Stimulated activated CD4-positive, alpha-beta T cell treated with anti-CD3 and anti-CD28 coated beads, Interleukin-4, amount 100 ng/mL, for 24 hours (primary cell): ENCODE measurements around the gene NTN1.

Source experiments
- DNase-seq: peaks from one replicate; pipeline ENCODE4 v3.0.0-alpha.2; 2020

The NTN1 gene

DNA sequence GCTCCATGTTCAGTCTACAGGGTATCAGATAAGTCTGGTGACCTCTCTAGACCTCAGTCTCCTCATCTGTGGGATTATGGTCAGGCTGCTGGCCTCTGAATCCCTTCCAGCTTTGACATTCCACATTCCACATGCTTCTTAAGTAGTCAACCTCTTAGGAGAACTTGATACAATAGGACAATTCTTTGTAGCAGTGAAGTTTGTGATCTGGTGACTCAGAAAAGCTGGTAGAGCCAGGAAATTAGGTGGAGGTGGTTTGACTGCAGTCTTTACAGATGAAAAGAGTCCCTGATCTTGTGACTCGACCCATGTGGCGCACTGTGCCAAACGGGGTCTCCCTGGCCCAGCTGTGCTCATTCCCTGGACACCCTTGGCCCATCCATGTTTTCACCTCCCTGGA lies 147.8 kb downstream of the NTN1 start:
- DNase-seq = no peak

DNA sequence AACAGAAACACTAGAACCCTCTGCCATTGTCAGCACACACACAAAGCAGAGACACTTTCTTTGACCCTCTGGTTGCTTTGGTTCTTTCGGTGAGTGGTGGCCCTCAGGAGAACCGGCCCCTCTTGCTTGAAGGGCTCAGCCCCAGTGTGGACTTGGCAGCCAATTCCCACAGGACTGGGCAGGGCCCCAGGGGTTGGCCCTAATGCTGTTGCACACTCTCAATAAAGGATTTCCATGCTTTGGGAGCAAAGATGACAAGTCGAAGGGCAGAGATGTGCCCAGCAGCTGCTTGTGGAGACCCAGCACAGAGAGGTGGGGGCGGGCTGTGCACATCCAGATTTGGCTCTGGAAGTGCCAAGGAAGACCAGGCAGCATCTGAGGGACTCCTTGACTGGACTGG lies 149.0 kb downstream of the NTN1 start:
- DNase-seq = no peak

DNA sequence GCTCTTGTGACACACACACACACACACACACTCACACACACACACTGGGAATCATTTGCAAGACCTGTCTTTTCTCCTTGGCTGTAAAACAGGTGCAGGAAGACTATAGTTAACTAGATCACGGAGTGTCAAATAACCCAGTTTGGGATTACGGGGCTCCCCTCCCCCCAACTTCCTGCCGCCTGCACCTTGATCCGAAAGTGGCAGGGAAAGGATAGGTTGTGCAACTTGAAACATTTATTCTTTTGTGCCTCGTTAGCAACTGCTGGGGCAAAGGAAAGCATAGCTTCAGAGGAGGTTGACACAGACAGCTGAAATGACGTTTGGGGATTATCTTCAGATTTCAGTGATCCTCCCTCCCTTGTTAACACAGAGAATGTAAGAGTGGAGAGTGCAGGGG lies 149.5 kb downstream of the NTN1 start:
- DNase-seq = no peak

DNA sequence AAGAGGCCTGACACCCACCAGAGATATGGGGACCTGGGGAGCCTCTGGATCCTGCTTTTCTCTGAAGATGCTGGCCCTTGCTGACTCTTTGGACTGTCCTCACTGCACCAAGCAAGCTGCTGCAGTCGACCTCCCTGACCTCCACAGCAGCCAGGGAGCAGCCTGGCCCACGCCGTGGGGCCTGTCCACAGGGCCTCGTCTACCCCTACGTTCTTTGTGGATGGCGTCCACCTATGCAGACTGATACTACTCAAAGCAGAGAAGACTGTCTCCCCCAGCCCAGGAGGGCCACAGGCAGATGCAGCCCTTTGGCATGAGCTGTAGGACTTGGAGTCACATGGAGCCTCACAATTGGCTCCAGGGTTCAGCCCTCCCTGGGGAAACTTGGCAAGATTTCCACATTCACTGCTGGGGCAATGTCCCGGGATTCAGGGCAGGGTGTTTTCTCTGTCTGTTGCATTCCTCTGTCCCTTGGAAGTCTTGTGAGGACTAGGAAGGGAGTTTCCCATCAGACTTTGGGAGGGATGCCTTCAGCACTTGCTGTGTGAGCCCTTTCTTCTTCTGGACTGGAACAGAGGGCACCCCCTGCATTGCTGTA lies 152.2 kb downstream of the NTN1 start:
- DNase-seq = no peak

DNA sequence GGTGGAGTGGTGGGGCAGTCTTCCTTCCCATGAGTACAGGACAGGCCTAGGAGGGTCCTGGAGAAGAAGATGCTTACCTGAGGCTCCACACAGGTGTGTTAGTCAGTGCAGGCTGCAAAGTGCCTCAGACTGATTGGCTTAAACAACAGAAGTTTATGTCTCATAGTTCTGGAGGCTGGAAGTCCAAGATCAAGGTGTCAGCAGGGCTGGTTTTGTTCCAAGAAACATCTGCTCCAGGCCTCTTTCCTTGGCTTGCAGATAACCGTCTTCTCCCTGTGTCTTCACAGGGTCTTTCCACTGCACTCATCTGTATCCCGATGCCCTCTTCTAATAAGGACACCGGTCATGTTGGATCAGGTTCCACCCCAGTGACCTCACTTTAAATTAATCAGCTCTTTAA lies 153.0 kb downstream of the NTN1 start:
- no peak for DNase-seq

DNA sequence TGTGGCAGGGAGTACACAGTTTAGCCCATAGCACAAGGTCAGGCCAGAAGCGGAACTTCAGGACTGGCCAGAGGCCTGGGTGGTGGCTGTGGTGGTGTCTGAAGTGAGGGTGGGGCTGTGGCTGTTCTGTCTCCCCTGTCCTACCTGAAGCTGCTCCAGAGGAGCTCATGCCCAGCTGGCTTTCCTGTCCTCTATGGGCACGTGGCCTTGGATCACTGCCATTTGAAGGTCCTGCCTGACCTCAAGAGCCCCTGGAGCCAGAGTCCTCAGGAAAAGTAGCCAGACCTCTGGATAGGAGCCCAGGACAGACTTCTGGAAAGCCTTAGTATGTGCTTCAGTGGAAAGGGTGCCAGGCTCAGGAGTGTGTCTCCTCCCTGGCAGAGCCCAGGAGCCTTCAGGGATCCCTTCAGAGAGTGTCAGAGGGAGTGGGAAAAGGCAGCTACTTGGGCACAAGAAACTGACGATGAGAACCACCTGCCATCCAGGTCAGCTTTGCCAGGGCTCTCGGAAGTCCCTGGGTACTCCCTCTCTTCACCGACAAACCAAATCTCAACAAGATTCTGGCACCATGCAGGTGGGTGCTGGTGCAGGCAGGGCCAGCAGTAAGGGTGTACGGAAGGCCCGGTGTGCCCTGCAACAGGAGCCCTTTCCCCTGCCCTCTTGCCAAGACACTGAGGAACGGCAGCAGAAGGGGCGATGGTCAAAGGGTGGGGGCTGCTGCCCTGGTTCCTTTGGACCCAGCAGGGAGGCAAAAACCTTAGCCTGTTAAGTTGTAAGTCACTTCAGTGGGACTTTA lies 153.7 kb downstream of the NTN1 start:
- no peak for DNase-seq

DNA sequence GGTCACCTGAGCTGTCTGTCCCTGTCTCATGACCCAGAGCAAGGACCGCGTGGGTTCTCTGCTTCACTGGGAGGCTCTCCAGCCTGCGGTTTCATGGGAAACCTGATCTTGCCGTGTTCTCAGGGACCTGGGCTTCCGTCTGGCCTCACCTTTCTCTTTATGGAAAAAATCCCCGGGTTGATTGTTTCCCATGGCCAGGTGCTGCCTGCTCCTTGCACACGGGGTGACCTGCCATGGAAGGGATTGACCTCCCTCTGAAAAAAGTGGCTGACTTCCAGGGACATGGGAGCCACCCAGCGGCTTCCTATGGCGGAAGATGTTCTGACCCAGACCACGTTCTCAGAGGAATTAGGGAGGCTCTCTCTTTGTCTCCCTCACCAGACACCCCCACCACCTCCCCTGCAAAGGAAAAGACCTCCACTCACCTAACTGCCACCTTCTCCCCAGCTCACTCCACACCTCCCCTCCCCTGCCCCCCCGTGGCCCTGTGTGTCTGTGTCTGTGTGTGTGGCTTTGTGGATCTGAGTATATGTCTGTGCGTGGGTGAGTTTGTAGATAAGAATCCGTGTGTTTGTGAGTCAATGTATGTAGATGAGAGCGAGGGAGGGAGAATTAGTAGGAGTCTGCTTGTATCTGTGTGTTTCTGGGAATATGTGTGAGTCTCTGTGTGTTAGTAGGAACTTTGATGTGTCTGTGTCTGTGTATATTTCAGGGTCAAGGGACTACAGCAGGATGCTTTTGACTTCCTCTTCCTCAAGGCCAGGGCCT lies 154.6 kb downstream of the NTN1 start:
- DNase-seq = no peak

DNA sequence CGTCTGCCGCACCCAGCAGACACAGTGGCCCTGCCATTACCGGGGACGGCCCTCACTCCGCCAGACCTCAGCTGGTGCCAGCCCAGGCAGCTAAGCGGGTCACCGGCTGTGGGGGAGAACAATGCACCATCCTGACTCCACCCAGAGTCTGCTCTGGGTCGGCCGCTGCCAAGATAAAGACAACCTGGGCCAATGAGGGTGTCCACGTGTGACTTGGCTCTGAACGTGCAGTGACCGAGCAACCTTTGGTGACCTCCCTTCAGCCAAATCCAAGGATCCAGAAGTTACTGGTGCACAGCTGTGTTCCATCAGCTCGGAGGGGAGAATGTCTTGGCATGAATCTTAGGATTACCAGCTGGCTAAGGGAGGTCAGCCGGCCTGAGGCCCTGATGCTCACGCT lies 155.9 kb downstream of the NTN1 start:
- DNase-seq = no peak

DNA sequence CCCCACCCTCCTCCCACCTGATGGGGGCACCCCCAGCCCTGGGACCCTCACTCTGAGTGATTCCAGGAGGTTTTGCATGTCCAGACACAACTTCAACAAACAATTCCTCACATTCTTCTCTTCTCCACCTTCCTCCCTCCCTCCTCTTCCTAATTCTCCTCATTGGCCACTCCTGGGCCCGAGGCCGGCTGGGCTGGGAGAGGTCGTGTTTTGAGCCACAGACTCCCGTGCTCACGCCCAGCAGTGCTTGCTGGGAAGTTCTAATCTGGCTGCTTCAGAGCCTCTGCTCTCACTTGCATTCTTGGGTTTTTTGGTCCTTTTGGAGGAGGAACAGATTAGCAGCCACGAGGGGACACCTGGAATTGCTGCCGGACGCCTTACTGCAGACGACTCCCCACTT lies 157.0 kb downstream of the NTN1 start:
- no peak for DNase-seq

DNA sequence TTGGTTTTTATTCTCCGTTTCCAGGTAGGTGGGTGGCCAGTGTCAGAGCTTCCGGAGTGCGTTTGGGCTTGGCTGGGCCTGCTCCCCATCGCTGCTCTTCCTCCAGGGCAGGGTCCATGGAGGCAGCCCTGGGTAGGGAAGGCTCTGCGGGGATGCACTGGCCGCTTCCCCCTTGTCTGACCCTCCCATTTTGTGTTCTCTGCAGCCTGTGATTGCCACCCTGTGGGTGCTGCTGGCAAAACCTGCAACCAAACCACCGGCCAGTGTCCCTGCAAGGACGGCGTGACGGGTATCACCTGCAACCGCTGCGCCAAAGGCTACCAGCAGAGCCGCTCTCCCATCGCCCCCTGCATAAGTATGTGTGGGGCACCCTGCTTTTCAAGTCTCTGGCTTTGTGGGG lies 158.3 kb downstream of the NTN1 start:
- no peak for DNase-seq

DNA sequence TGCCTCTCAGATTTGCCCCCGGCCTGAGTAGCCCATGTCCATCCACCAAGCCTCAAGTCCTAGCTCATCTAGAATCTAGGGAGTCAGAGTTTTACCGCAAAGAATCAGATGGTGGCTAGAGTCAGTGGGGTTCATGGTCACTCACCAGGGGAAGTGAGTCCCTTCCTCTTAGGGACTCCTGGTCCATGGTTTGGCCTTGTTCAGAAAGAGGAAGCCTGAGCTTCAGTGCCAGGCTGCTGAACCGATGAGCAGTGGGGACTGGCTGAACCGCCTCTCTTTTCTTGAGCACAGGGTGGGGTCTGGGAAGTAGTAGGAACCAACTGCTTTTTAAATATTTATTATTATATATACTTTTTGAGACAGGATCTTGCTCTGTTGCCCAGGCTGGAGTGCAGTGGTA lies 160.3 kb downstream of the NTN1 start:
- DNase-seq = no peak

DNA sequence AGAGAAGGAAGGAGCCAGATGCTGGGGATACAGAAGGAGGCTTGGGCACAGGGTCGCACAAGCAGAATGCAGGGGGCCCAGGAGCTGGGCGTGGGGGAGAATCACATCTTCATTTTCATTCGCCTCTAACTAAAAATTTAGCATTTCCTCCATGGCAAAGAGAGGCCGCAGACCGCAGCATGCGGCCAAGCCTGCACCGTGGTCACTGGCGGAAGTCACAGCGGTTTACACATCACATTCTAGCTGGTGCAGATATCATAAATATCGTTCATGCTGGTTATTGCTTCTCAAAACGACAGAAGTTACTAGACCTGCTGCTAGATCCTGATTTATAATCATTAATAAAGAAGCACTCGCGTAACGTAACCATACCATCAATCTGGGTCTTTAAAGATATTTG lies 162.0 kb downstream of the NTN1 start:
- DNase-seq = no peak

DNA sequence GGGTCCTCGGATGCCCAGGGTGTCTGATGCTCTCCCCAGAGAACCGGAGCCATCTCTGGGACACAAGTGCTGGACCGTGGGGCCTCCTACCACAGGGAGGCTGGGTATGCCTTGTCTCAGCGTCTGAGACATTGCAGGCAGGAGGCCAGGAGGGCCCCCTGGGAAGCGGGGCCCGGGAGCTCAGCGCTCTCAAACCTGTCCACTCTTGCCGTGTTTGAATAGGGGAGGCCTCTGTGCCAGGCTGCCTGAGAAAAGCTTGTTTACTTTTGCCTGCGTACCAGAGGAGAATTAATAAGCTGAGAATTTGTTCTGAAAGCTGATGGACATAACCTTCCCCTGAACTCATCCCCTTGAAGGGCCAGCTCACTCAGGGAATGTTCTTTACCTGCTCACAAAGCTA lies 163.8 kb downstream of the NTN1 start:
- no peak for DNase-seq

DNA sequence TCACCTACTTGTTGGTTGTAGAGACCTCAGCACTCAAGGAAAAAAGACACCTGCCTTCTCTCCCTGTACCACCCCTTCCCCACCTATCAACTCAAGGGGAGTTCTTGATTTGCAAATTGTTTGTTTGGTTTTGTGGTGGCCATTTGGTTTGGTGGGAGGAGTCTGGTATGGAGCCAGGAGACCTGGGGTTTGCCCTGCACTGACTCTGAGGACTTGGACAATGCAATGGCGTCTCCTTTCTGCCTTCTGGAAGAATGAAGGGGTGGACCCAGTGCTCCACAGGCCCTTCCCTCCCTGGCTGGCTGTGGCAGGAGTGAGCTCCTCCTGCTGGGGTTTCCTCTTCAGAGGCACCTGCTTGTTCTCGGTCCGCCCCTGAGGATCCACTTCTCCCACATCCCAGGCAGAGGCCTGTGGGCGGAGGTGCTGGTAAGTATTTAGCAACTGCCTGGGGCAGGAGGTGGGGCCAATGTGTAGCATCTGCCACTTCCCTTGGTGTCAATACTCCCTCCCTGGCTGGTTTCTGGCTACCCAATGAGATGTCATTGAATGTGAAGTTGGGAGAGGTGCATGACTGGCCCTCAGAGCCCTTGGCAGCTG lies 164.5 kb downstream of the NTN1 start:
- DNase-seq = no peak

DNA sequence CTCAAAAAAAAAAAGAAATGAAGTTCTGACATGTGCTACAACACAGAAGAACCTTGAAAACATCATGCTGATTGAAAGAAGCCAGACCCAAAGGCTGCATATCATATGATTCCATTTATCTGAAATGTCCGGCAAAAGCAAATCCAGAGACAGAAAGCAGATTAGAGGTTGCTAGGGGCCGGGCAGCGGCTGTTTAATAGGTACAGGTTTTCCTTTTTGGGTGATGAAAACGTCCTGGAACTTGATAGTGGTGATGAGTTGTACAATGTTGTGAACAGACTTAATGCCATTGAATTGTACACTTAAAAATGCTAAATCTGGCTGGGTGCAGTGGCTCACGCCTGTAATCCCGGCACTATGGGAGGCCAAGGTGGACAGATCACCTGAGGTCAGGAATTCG lies 166.5 kb downstream of the NTN1 start:
- no peak for DNase-seq

DNA sequence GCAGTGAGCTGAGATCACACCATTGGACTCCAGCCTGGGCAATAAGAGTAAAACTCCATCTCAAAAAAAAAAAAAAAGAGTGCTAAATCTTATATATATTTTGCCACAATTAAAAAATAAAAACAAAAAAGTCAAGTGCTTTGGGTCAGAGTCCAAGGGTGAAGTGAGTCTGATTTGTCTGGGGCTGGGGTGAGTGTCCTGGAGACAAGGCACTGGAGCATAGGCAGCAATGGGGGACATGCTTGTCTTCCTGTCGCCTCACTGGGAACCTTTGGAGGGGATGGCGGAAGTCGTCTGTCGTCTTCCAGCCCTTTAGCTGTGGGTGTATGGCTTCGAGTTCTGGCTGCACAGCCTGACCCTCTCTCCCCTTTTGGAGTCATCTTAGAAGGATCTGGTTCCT lies 167.1 kb downstream of the NTN1 start:
- DNase-seq = no peak

DNA sequence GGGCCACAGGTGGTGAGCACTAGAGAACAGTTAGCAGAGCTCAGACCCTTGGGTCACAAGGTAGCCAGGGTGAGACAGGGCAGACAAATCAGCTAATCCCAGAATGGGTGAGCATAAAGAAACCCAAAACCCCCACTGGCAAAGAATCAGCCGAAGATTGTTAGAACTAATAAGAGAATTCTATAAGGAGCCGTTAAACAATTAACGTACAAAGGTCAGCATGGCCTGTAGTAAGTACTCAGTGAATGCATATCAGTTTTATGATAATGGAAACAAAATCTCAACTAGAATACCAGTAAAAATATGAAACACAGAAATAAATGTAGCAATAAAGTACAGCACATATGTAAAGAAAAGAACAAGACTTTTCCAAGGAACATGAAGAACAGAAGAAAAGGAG lies 168.6 kb downstream of the NTN1 start:
- DNase-seq = no peak

DNA sequence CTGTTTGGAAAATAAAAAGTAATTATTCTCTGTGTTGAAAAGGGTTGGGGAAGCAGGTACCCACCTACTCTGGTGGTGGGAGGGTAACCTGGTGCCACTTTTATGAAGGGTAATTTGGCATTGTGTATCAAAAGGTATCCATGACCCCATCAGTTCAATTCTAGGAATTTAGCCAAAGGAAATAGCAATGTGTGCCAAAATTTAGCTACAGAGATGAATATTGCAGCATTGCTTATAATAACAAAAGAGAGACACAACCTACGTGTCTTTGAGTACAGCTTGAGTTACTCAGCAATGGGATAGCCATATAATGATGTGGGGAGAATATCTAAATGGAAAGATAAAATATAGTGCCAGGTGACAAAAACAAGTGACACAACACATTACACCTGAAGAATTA lies 170.7 kb downstream of the NTN1 start:
- DNase-seq = no peak

DNA sequence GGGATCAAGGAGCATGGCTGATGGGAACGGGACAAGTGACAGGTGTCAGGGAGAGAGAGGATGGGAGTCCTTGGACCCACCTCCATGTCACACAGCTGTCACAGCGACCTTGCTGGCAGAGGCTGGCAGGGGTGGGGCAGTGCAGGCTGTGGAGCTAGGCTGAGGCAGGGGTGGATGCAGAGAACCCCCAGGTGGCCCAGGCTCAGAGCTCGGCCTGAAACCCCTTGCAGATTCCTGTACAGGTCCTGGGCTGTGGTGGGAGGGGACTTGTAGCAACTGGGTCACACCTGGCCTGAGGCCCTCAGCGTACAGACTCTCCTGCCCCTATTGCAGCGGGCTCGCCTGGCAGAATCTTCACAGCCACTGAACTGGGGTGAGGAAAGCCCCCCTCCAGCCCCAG lies 174.1 kb downstream of the NTN1 start:
- DNase-seq = no peak

DNA sequence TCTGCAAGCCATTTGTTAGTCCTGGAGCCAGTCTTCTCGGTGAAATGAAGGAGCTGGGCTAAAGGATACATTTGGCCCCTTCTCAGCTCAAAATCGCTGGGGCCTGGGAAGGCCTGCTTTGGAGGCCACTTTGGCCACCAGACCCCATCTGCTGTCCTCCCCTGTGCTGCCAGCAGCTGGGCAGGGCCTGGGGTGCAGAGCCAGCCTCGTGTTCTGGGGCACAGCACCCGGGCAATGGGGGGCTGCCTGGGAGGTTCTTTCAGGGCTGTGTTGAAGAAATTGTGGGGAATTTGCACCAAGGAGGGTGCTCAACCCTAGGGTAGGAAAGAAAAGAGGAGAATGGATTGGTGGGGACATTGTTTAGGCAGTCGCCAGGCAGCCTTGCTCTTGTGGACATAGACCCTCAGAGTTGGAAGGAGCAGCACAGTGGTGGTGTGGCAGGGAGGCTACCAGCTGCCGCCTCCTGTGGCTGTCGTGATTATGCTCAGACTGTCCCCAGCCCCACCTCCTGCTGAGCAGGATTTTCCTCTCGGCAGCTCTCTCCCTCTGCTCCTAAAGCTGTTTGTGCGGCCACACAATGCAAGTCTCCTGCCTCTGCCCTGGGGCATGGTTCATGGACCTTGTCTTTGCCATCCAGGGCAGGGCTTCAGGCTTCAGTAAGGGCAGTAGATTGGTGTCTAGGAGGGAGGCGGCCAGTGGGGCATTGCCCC lies 174.8 kb downstream of the NTN1 start:
- no peak for DNase-seq

DNA sequence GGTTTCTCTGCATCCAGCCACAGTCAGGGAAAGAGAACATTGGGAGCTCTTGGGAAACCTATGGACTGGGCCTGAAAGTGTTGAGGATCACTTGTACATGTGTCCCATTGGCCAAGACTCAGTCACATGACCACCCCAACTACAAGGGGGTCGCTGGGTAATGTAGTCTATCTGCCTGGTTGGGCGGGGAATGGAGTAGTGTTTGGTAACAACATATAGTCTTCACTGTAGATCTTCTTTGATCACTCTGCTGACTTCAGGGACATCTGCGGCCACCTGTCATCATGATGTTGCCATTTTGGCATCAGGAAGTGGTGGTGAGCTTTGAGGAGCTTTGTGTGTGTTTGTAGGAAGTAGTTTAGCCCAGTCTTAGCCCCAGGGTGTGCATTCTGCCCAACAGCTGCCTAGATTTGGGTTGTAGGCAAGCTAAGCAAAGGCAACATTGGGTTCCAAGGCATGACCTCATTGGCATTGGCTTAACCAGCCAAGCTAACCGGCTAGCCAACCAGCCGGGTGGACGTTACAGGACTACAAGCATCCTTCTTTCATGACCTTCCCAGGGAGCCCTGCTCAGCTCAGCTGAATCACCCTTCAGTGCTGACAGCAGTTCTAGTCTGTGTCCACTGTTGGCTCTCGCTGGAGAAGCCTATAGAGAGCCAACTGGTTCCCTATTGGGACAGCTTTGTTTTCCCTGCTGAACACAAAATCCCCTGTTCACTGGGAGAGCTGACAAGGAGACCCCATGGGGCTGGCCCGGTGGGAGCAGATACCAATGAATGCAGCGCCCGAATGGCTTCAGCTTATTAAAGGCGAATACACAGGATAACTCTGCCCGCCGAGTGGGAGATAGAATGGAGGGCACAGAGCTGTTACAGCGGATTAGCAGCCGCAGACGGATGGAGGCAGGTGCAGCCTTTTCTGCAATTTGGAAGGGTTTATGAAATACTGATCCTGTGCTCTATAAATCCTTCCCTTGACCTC lies 178.6 kb downstream of the NTN1 start:
- DNase-seq = no peak
